Measurements from ENCODE around the gene GSTCD. TPM values are rescaled to one million over a fixed set of nuclear protein-coding genes. Genes with fewer than 3 reads are reported as not detected.
"Not testable (repeated sequence)": the region's sequence is repeated elsewhere in the genome, so short reads cannot be mapped to it uniquely, and the experiment has no call there.

Gene GSTCD
- total RNA-seq, 1 donor from 2014 or later, result 9.1 TPM

DNA sequence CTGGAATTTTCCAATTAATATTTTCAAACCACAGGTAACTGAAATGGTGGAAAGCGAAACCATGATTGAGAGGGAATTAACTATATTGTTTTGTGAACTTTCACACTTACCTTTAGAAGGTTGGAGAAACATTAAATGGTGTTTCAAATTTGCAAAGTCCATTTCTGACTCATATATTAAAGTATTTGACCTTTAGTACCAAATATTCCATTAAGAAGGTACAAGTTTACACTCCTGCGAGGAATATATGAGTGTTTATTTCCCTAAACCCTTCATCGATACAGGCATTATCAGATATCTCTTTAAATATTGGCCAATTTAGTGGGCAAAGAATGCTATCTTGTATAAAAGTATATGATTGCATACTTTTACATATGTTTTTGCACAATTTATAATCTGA, 142.6 kb downstream of the GSTCD start:
- intact Hi-C loops (cut with DNase I), result no loop called here

GRCh38 chr4:105852230-105852629, 143.6 kb downstream of the GSTCD start:
- DNase-seq (ENCODE audit: extremely low spot score in 2 of 2); intact Hi-C loops (cut with DNase I); H3K4me3 ChIP-seq; H3K9me3 ChIP-seq; H3K36me3 ChIP-seq; H3K27ac ChIP-seq; H3K4me1 ChIP-seq; H3K27me3 ChIP-seq: not testable (repeated sequence)

More for the DNA sequence above, 142.6 kb downstream of the GSTCD start:
- H3K4me1 ChIP-seq, result no peaks in the 10 kb centered on the region
- H3K27me3 ChIP-seq, result no peaks in the 10 kb centered on the region
- TF ChIP-seq POLR2A (IDR thresholded peaks at IDR 0.05) (no peak), POLR2AphosphoS5 (IDR thresholded peaks at IDR 0.05; ENCODE audit: insufficient read depth in 1 of 2, low read depth in 1 of 2) (no peak), CTCF (IDR thresholded peaks at IDR 0.05) (no peak)
- no peak overlapping the region for H3K27ac ChIP-seq
- H3K9me3 ChIP-seq, result no peaks in the 10 kb centered on the region
- no peak for DNase-seq (ENCODE audit: extremely low spot score in 2 of 2)
- no peak overlapping the region for H3K4me3 ChIP-seq
- H3K36me3 ChIP-seq, result no peaks in the 10 kb centered on the region

GRCh38 chr4:105858466-105859040, 150.0 kb downstream of the GSTCD start:
- Histone ChIP-seq H3K4me3 (no peak overlapping the region), H3K36me3 (no peaks in the 10 kb centered on the region), H3K9me3 (no peaks in the 10 kb centered on the region), H3K4me1 (no peaks in the 10 kb centered on the region), H3K27me3 (no peaks in the 10 kb centered on the region), H3K27ac (no peak overlapping the region)
- intact Hi-C loops (cut with DNase I), result no loop called here
- TF ChIP-seq POLR2AphosphoS5 (IDR thresholded peaks at IDR 0.05; ENCODE audit: insufficient read depth in 1 of 2, low read depth in 1 of 2) (no peak), POLR2A (IDR thresholded peaks at IDR 0.05) (no peak), CTCF (IDR thresholded peaks at IDR 0.05) (no peak)
- DNase-seq (ENCODE audit: extremely low spot score in 2 of 2), result no peak

- no peak for DNase-seq (ENCODE audit: extremely low spot score in 2 of 2)
- H3K4me3 ChIP-seq, result no peak overlapping the region
- no peaks in the 10 kb centered on the region for H3K27me3 ChIP-seq
- H3K36me3 ChIP-seq, result no peaks in the 10 kb centered on the region
- H3K4me1 ChIP-seq, result no peaks in the 10 kb centered on the region
- H3K9me3 ChIP-seq, result no peaks in the 10 kb centered on the region
- TF ChIP-seq CTCF (IDR thresholded peaks at IDR 0.05) (no peak), POLR2AphosphoS5 (IDR thresholded peaks at IDR 0.05; ENCODE audit: insufficient read depth in 1 of 2, low read depth in 1 of 2) (peak in 1 of 2 donors; percentile 44)
- intact Hi-C loops (cut with DNase I), result no loop called here
- H3K27ac ChIP-seq, result no peak overlapping the region
Observed at GRCh38 chr4:105859233-105859632, 150.6 kb downstream of the GSTCD start.

DNA sequence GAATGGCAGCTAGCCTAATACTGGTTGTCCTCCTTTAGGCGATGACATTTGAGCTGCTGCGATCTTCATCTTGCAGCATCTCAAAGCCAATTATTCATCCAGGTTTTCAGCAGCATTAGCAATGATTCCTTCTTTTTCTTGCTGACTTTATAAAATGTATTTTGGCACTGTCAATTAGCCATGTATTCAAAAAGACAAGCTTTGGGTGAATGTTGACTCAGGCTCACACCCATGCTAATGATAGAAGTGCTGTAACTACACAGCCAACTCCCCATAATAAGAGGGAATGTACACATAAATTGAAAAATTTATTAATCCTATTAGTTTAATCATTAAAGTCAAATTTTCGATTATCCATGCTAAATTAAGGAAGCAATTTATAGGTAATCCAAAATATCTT, 162.4 kb downstream of the GSTCD start:
- Histone ChIP-seq H3K4me1 (no peaks in the 10 kb centered on the region), H3K27ac (no peak overlapping the region), H3K36me3 (no peaks in the 10 kb centered on the region), H3K27me3 (no peaks in the 10 kb centered on the region), H3K4me3 (no peak overlapping the region), H3K9me3 (no peaks in the 10 kb centered on the region)
- no peak for DNase-seq (ENCODE audit: extremely low spot score in 2 of 2)
- TF ChIP-seq POLR2AphosphoS5 (IDR thresholded peaks at IDR 0.05; ENCODE audit: insufficient read depth in 1 of 2, low read depth in 1 of 2) (no peak), POLR2A (IDR thresholded peaks at IDR 0.05) (no peak), CTCF (IDR thresholded peaks at IDR 0.05) (no peak)
- intact Hi-C loops (cut with DNase I), result no loop called here

All from vagina (tissue), 2 donors.